Stimulated activated CD8-positive, alpha-beta memory T cell treated with anti-CD3 and anti-CD28 coated beads, Interleukin-4, amount 100 ng/mL, for 1 hour (primary cell): ENCODE results near the gene PRXL2A.
"Not testable (repeated sequence)": the region's sequence is repeated elsewhere in the genome, so short reads cannot be mapped to it uniquely, and the experiment has no call there.

Source experiments
- DNase-seq, 2 donors: peaks; one replicate each; pipeline ENCODE4 v3.0.0-alpha.2; 2020; ENCODE audit warnings: low read depth in 2 of 2, low spot score in 1 of 2

Gene PRXL2A

DNA sequence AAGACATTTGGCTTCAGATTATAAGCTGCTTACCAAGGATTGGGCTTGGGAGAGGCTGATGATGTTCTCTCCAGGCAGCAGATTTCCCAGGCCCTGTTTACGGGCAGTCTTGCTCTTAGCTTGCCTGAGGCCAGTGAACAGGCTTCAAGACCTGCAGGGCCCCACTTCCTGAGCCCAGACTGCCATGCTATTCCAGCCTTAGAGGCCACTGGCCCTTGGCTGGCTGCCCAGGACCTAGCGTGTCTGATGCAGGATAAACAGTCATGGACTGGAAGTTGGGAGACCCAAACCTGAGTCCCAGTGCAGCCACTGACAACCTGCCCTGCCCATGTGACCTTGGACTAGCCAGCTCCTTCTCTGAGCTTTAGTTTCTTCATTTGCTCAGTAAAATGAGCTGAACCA, 2.9 kb downstream of the PRXL2A start:
- DNase-seq, result no peak

- DNase-seq, result no peak
Measured at GRCh38 chr10:80411681-80412220, 3.4 kb downstream of the PRXL2A start.

GRCh38 chr10:80412486-80412885, 4.1 kb downstream of the PRXL2A start:
- DNase-seq, result no peak

DNA sequence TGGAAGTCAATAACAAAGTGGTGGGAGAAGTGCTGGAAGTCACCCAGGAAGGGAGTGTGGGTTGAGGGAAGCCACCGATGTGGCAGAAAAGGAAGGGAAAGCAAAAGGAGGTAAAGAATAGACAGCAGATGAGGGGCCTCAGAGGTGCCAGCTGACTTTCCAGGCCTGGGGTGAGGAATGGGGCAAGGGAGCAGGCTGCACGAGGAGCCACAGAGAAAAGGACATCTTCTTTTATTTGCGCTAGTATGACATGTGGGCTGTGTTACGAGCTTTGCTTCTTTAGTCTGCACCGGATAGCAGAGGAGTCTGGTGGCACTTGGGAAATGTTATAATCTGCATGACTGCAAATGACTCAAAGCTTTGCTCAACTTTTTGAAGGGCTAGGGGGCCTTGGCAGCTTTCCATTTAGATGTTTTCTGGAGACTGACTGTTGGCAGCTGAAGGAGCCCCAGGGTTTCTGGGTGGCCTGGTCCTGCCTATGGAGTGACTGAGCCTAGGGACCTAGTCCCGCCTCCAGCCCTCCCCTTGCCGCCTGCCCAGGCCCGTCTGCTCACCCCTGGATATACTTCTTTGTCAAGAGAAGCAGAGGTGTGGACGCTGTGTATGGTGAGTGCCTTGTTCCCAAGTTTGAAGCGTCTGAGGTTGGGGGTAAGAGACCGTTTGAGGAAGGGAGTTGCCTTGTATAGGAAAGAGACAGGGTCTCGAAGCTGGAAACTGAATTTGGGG, 5.1 kb downstream of the PRXL2A start:
- DNase-seq, result no peak

DNA sequence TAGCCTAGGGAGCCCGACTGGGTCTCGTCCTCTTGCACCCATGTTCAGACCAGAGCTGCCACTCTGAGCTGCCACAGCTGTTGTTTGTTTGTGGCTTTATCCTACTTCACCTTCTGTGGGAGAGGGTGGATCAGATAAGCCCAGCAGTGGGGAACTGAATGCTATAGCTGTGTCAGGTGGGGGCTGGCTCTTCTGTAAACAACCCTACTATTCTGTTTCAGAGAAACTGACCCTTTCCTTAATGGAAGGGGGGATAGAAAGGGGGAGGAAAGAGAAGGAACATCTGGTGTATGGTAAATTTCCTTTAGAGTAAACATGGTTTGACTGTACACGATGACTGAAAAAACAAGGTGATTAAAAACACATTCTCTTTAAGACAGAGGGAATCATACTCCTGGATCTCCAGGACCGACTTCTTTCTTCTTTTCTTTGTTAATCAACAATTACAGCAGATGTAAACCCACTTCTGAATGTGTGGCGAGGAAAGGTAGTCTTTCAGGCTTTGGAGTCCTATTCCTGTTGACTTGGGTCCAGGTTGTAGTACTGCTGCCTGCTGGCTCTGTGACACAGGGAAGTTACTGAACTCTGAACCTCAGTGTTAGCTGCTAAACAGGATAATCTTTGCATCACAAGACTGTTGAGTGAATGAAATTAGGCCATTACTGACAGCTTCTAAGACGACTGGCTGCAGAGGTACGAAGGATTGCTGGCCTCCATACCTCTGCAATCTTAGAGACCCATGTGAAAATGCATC, 6.0 kb downstream of the PRXL2A start:
- DNase-seq, result no peak

GRCh38 chr10:80415734-80416478, 7.6 kb downstream of the PRXL2A start:
- DNase-seq, result no peak

- no peak for DNase-seq
Measured at GRCh38 chr10:80416479-80417098, 8.2 kb downstream of the PRXL2A start.

GRCh38 chr10:80417256-80417655, 8.9 kb downstream of the PRXL2A start:
- DNase-seq, result not testable (repeated sequence)

DNA sequence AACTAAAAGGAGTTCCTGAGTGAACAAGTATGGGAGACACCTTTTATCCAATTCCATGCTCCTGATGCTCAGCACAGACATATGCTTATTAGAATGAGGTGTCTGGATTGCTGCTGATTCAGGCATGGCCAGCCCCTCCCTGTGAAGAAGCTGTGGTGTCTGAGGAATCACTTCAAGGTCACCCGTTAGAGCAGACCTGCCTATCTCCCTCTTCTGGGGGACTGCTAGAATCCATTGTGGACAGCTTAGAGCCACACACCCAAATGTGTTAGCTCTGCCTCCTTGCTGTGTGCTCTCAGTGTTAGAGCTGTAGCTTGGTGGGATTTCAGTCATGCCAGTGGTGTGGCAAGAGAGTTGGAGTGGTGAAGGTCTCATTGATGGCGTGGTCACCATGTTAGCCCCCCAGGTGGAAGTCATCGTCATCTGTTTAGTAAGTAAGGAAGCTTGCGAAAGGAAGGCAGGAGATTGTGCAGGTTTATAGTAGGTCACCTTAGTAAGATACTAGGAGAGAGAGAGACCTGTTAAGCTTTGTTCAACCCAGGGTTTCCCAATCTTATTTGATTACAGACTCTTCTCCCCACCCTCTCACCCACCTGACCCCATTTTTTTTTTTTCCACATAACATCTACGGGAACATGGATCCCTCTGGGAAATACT, 12.8 kb downstream of the PRXL2A start:
- no peak for DNase-seq

GRCh38 chr10:80421707-80422536, 13.6 kb downstream of the PRXL2A start:
- DNase-seq, result no peak

DNA sequence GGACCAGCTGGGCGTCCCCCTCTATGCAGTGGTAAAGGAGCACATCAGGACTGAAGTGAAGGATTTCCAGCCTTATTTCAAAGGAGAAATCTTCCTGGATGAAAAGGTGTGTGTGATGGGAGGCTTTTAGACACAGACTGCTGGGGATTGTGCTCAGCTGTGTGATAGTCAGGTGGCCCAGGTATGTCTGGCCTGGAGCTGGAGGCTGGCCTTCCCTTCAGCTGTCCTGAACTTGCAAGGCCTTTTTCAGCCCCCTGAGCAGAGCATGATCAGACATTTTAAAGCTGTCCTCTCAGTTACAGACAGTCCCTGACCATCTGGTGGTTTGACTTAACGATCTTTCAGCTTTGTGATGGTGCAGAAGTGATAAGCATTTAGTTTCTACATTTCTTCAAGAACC, 17.6 kb downstream of the PRXL2A start:
- no peak for DNase-seq

DNA sequence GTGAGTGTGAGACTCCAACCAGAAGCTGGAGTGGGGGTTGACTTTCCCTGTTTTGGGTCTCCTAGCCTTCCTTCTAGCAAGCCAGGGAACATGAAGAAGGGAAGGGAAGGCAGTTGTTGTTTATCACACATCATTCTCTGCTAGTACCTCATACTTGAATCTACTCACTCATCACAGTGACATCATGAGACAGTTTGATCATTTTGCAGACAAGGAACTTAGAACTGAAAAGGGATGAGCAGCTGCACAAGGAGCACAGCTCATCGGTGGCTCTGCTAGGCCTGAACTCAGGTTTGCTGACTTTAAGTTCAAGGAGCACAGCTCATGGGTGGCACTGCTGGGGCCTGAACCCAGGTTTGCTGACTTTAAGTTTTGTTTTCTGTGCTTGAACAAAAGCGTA, 19.2 kb downstream of the PRXL2A start:
- no peak for DNase-seq

GRCh38 chr10:80429521-80429973, 21.2 kb downstream of the PRXL2A start:
- no peak for DNase-seq

- DNase-seq, result no peak
Measured at GRCh38 chr10:80433134-80433533, 24.8 kb downstream of the PRXL2A start.

DNA sequence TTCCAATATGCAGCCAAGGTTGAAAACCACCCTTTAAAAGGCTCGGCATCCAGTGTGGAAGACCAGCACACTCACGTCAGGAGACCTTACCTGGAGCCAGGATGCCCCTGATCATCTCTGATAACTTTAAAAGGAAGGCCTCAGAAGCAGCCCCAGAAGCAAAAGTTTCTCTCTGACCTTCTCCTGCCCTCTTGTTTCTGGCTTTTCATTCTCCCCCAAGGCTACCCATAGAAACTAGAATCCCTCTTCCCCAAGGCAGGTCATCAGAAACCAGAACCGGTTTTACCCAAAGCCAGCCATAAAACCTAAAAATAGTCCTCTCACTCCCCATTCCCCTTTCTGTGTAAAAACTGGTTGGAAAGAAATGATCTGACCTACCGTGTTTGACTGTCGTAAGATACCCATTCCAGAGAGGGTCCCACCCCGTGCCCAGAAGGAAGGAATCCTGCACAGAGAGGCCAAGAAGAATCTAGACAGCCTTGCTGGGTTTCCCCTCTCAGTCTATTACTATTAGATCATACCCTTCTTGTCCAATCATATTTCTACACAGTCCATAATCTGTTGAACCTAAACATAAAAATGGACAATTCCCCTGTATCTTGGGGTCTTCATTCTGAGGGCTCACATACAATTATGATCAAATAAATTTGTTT, 28.2 kb downstream of the PRXL2A start:
- no peak for DNase-seq

GRCh38 chr10:80437227-80437626, 28.9 kb downstream of the PRXL2A start:
- DNase-seq, result no peak

GRCh38 chr10:80441831-80442230, 33.5 kb downstream of the PRXL2A start:
- no peak for DNase-seq

DNA sequence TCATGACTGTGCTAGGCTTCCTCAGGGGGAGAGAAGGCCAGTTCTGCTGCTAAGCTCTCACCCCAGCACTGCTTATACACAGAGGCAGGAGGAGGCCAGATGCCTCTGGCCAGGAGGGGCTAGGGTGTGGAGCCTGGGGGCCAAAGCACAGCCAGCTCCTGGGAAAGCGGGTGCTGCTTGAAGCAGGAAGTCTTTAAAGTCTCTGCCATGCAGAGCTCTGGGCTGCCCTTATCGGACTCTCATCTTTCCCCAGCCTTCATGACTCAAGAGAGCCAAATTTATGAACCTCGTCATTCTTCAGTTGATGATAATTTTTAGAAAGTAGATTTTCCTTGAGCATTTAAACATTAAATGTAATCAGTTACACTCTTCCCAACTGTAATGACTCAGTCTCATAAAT, 34.5 kb downstream of the PRXL2A start:
- no peak for DNase-seq

DNA sequence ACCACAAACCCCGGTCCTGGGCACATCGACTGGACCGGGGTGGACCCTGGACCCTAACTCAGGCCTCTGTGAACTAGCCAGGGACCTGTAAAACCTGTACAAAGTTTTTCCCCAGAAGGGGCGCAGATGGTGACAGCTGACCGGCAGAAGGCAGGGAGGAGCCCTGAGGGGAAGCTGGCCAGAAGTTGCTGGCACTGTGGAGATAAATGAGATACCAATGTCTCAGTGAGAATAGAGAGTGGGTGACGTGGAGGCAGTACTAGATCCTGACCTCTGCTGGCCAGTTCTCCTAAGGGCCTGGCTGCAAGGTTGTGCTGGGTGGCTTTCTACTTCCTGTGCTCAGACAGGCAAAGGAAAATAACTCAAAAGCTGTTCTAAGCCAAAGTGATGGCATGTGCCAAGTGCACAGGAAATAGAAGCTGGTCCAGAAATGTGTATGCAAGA, 35.2 kb downstream of the PRXL2A start:
- no peak for DNase-seq
